ENCODE data around the gene LRRC14B.

DNA sequence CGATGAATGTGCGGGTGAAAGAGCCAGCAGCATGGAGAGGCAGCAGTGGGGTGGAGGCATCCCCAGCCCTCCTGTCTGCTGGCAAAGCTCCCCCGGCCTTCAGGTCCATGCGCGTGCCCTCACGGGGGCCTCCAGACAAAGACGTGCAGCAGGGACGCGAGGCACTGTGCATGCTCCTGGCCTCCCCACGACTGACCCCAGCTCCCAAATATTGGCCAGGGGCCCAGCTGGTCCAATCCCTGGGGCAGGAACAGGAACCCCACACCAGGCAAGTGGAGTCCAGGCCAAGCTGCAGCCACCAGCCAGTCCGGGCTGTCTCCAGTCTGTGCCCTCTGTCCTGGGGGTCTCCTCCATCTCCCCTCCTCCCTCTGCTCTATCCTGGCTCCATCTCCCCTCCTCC is 33.5 kb upstream of the LRRC14B start:
- TF ChIP-seq, protein P1, sequence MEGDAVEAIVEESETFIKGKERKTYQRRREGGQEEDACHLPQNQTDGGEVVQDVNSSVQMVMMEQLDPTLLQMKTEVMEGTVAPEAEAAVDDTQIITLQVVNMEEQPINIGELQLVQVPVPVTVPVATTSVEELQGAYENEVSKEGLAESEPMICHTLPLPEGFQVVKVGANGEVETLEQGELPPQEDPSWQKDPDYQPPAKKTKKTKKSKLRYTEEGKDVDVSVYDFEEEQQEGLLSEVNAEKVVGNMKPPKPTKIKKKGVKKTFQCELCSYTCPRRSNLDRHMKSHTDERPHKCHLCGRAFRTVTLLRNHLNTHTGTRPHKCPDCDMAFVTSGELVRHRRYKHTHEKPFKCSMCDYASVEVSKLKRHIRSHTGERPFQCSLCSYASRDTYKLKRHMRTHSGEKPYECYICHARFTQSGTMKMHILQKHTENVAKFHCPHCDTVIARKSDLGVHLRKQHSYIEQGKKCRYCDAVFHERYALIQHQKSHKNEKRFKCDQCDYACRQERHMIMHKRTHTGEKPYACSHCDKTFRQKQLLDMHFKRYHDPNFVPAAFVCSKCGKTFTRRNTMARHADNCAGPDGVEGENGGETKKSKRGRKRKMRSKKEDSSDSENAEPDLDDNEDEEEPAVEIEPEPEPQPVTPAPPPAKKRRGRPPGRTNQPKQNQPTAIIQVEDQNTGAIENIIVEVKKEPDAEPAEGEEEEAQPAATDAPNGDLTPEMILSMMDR (IDR thresholded peaks at IDR 0.05; ENCODE audit: insufficient read depth, low read depth, low read length): no peak
- TF ChIP-seq EZH2 (IDR thresholded peaks at IDR 0.05; ENCODE audit: insufficient read depth, low read length): no peak
